ENCODE measurements around the gene ZNF341.

Gene ZNF341

GRCh38 chr20:33702861-33703260, 28.9 kb upstream of the ZNF341 start:
- no peak for DNase-seq (ENCODE audit: low spot score)

GRCh38 chr20:33703498-33704137, 28.2 kb upstream of the ZNF341 start:
- no peak for DNase-seq (ENCODE audit: low spot score)

- DNase-seq (ENCODE audit: low spot score): no peak
Observed at GRCh38 chr20:33704197-33704924, 27.4 kb upstream of the ZNF341 start.

DNA sequence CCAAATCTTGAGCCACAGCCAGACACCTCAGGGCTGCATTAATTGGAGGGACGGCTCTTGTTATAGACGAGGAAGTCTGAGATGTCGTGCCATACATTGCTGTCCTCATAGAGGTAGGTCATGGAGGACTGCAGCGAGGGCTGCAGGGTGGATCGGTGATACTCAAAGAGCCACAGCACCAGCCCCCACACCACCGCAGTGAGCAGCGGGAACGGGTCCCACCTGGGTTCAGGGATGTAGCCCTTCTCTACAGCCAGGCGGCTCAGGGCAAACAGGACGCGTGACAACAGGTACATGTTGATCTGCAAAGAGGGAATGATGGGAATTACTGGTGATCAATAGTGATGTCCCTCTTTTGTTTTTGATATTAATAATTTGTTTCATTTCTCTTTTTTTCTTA, 24.1 kb upstream of the ZNF341 start:
- no peak for DNase-seq (ENCODE audit: low spot score)

DNA sequence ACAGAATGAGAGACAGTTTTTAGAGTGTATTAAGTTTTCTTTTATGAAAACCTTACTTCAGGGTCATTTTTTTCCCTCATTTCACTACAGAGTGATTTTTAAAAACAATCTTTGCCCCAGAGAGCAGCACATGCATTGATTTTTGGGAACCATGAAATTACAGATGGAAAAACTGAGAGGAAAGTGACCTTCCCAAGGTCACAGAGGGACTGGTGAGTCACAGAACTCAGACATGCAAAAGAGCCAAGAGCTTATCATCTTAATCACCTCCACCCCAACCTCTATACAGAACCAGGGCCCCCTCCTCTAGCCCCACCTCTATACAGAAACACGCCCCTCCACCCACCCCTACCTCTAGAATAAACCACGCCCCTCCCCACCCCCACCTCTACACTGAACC, 22.4 kb upstream of the ZNF341 start:
- no peak for DNase-seq (ENCODE audit: low spot score)

DNA sequence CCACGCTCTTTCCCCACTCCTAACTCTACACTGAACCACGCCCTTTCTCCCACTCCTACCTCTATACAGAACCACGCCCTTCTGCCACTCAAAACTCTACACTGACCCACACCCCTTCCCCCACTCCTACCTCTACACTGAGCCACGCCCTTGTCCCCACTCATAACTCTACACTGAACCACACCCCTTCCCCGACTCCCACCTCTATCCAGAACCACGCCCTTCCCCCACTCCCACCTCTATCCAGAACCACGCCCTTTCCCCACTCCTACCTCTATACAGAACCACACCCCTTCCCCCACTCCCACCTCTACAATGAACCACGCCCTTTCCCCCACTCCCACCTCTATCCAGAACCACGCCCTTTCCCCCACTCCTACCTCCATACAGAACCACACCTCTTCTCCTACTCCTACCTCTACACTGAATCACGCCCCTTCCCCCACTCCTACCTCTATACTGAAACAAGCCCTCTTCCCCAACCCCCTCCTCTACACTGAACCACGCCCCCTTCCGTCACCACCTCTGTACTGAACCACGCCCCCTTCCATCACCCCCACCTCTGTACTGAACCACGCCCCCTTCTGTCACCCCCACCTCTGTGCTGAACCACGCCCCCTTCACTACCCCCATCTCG, 21.8 kb upstream of the ZNF341 start:
- no peak for DNase-seq (ENCODE audit: low spot score)

GRCh38 chr20:33710681-33711445, 20.9 kb upstream of the ZNF341 start:
- no peak for DNase-seq (ENCODE audit: low spot score)

- DNase-seq (ENCODE audit: low spot score): no peak
Observed at GRCh38 chr20:33711446-33711738, 20.4 kb upstream of the ZNF341 start.

- DNase-seq (ENCODE audit: low spot score): no peak
Observed at GRCh38 chr20:33713865-33714367, 17.9 kb upstream of the ZNF341 start.

- no peak for DNase-seq (ENCODE audit: low spot score)
Observed at GRCh38 chr20:33716498-33716897, 15.3 kb upstream of the ZNF341 start.

DNA sequence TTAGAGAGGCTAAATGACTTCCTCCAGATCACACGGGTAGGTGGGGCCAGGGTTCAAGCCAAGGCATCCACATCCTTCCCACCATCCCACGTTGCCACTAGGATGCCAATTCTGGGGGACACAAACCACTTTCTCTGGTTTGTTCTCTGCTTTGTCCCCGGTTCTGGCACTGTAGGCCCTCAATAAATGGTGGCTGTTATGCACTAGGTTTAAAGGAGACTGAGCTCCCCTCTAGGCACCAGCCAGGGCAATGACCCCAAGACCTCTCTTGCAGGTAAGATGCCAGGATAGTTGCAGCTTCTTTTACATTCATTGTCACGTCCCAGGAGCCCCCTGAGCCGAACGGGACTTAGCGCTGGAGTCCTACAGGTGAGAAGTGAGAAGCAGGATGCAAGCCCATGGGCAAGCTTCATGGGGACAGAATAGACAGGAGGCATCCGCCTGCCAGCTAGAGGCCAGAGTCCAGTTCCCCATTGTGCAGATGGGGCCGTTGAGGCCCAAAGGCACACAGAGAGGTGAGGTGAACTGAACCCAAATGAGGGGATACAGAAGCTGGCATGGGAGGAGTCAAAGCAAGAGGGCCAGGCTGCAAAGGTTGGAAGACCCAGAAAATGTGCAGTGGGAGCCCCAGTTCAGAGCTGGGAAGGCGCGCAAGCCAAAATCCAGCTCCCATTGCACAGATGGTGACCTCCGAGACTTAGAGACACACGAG, 12.4 kb upstream of the ZNF341 start:
- DNase-seq (ENCODE audit: low spot score): no peak

GRCh38 chr20:33719989-33720709, 11.6 kb upstream of the ZNF341 start, which contains the start of gene PXMP4:
TSS of gene PXMP4 (minus strand) at chr20:33720310. CDS start at chr20:33720207, 103 bp downstream.
- peak; percentile 100 for DNase-seq (ENCODE audit: low spot score)

DNA sequence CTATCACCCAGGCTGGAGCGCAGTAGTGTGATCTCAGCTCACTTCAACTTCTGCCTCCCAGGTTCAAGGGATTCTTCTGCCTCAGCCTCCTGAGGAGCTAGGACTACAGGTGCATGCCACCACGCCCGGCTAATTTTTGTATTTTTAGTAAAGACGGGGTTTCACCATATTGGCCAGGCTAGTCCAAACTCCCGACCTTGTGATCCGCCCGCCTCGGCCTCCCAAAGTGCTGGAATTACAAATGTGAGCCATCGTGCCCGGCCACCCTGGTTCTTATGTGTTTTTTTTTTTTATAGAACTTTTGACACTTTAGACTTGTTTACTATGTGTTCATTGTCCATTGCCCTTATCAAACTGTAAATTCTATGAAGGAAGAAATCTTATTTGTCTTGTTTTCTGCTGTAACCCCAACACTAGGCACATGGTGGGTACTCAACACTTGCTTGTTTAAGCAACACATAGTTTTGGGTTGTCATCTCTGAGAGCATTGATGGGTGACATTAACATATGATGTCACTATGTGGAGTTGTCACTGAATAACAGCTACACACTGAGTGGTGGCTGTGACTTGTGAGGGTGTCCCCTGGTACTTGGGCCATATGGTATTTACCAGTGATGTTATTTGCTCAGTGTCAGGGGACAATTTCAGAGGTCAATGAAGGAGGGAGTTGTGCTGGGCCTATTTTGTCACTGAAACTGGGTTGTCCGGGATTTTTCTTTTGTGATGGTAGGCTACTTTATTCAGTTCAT, 10.2 kb upstream of the ZNF341 start:
- no peak for DNase-seq (ENCODE audit: low spot score)

DNA sequence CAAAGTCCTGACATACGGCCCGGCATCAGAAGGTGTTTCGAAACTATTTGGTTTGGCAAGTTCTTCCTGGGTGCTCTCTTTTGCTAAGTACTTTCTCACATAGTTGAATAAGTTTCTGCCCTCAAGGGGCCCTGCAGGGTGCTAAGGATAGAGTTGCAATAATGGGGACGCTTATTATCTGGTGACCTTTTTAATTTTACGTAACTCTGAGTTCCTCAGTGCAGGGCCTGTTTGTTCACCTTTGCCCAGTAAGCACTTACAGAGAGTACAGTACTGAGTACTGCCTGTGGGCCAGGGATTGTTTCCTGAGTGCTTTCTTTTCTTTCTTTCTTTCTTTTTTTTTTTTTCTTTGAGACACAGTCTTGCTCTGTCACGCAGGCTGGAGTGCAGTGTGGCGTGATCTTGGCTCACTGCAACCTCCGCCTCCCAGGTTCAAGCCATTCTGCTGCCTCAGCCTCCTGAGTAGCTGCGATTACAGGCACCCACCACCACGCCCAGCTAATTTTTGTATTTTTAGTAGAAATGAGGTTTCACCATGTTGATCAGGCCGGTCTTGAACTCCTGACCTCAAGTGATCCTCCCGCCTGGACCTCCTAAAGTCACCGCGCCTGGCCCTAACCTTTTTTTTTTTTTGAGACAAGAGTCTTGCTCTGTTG, 7.2 kb upstream of the ZNF341 start:
- DNase-seq (ENCODE audit: low spot score): no peak

GRCh38 chr20:33725607-33726264, 6.1 kb upstream of the ZNF341 start:
- no peak for DNase-seq (ENCODE audit: low spot score)

DNA sequence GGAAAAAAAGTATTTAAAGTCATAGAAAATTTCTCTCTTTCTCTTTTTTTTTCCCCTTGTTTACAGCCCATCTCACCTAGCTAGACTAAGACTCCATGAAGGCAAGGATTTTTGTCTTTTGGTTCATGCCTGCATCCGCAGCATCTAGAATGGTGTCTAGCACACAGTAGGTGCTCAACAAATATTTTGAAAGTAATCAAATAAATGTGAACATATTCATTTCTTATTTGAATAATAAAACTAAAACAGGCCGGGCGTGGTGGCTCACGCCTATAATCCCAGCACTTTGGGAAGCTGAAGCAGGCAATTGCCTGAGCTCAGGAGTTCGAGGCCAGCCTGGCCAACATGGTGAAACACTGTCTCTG, 4.7 kb upstream of the ZNF341 start:
- no peak for DNase-seq (ENCODE audit: low spot score)

DNA sequence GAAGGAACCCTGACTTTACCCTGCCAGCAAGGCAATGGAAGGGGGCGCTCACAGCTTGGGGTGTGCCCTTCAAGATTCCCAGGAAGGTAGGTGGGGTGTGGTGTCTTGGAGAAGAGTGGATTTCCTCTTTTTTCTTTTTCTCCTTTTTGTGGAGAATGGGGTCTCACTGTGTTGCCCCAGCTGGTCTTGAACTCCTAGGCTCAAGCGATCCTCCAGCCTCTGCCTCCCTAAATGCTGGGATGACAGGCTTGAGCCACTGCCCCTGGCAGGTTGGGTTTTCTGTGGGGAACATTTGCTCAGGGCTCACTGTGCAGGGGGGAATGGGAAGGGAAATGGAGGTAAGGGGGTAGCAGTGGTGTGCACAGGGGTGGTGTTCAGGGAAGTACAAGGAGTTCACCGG, 4.0 kb upstream of the ZNF341 start:
- DNase-seq (ENCODE audit: low spot score): no peak

- DNase-seq (ENCODE audit: low spot score): no peak
Observed at GRCh38 chr20:33728463-33728862, 3.3 kb upstream of the ZNF341 start.

GRCh38 chr20:33729101-33729500, 2.7 kb upstream of the ZNF341 start:
- DNase-seq (ENCODE audit: low spot score): no peak
